Endothelial cell of umbilical vein (primary cell): Measurements from ENCODE around the gene MPG. TPM values are rescaled to one million over a fixed set of nuclear protein-coding genes. Genes with fewer than 3 reads are reported as not detected.

ENCODE experiments used
- BruUV-seq: library from RNA; stranded (reverse); fragments of 400-500 nt; replicated peaks from 2 replicates; lab custom pipeline; 2021; lab: Mats Ljungman, UMichigan
- CTCF ChIA-PET: fragments of 300-600, 350-600 bp; sonication (Branson Sonifier 250); formaldehyde crosslinking; loops from one replicate; lab custom pipeline; 2021; ENCODE audit warnings: antibody characterized with exemption, inconsistent platforms; lab: Charles Lee
- POLR2A ChIA-PET: fragments of 300-600, 350-600 bp; sonication (Branson Sonifier 250); formaldehyde crosslinking; loops from one replicate; lab custom pipeline; 2021; ENCODE audit warnings: antibody characterized with exemption, inconsistent platforms; lab: Charles Lee
- DNase-seq: peaks from one replicate; pipeline ENCODE4 v3.0.0-alpha.2; 2011; ENCODE audit warnings: low read depth, low spot score
- FAIRE-seq: peaks from 2 replicates; lab custom pipeline; 2011; peaks lifted over from hg19 to GRCh38; lab: Jason Lieb, UNC
- H2AFZ ChIP-seq: 2 replicates; pipeline ENCODE4 v1.6.0; 2012; ENCODE audit warnings: low read depth, low read length, control low read depth, inconsistent platforms
- H3K27ac ChIP-seq: 2 replicates; pipeline ENCODE4 v1.5.1; 2011; ENCODE audit warnings: low read depth, mild to moderate bottlenecking, control low read depth, low read length, moderate library complexity; ENCODE audit not compliant: insufficient read depth
- H3K27me3 ChIP-seq, 2 experiments: 2 replicates each; pipeline versions ENCODE4 v1.6.0 to v1.6.1; 2011; ENCODE audit warnings: low read length in 2 of 2, mixed read lengths in 1 of 2; ENCODE audit not compliant: control insufficient read depth in 2 of 2, insufficient read depth in 2 of 2
- H3K36me3 ChIP-seq, 2 experiments: 2 replicates in 1 of 2; 3 replicates in 1 of 2; pipeline ENCODE4 v1.5.1; 2011; ENCODE audit warnings: low read length in 2 of 2, mild to moderate bottlenecking in 1 of 2, moderate library complexity in 1 of 2; ENCODE audit not compliant: control insufficient read depth in 2 of 2, insufficient read depth in 2 of 2; ENCODE audit errors: extremely low read depth in 1 of 2
- H3K4me1 ChIP-seq: 3 replicates; pipeline ENCODE4 v1.5.1; 2011; ENCODE audit warnings: mild to moderate bottlenecking, low read length; ENCODE audit not compliant: control insufficient read depth, insufficient read depth; ENCODE audit errors: extremely low read depth
- H3K4me2 ChIP-seq: 2 replicates; pipeline ENCODE4 v1.6.1; 2011; ENCODE audit warnings: low read length, control low read depth, mixed read lengths; ENCODE audit not compliant: insufficient read depth
- H3K4me3 ChIP-seq, 3 experiments: fragments of 200-600 bp in 1 of 3; sonication (generic), shearing (Covaris generic) in 1 of 3; replicated peaks in 1 of 3; 2 replicates each; pipeline ENCODE4 v1.5.1; 2011 to 2016; ENCODE audit warnings: control low read depth in 3 of 3, low read length in 3 of 3, mild to moderate bottlenecking in 2 of 3, inconsistent platforms in 1 of 3, low read depth in 1 of 3, moderate library complexity in 1 of 3; ENCODE audit not compliant: insufficient read depth in 1 of 3
- H3K79me2 ChIP-seq: 2 replicates; pipeline ENCODE4 v1.6.0; 2012; ENCODE audit warnings: low read length, inconsistent platforms; ENCODE audit not compliant: control insufficient read depth, insufficient read depth
- H3K9ac ChIP-seq: replicated peaks from 2 replicates; pipeline ENCODE3; 2011; ENCODE audit warnings: low read length, control low read depth; ENCODE audit not compliant: insufficient read depth; ENCODE audit errors: extremely low read depth
- H3K9me1 ChIP-seq: replicated peaks from 3 replicates; pipeline ENCODE4 v1.6.0; 2011; ENCODE audit warnings: mild to moderate bottlenecking, low read length; ENCODE audit not compliant: control insufficient read depth, insufficient read depth; ENCODE audit errors: extremely low read depth
- H3K9me3 ChIP-seq: replicated peaks from 2 replicates; pipeline ENCODE4 v1.5.1; 2012; ENCODE audit warnings: low read length, inconsistent platforms; ENCODE audit not compliant: control insufficient read depth, insufficient read depth
- H4K20me1 ChIP-seq: replicated peaks from 2 replicates; pipeline ENCODE3; 2011; ENCODE audit warnings: mild to moderate bottlenecking, low read length; ENCODE audit not compliant: control insufficient read depth, insufficient read depth; ENCODE audit errors: extremely low read depth
- CTCF ChIP-seq, 2 donors: IDR thresholded peaks; 1 replicate in 1 of 2; 2 replicates in 1 of 2; pipeline ENCODE4 v1.5.1; 2011; ENCODE audit warnings: low read length in 2 of 2, mild to moderate bottlenecking in 2 of 2, moderate library complexity in 2 of 2, control low read depth in 1 of 2, inconsistent platforms in 1 of 2, low read depth in 1 of 2; ENCODE audit not compliant: insufficient read depth in 1 of 2; ENCODE audit errors: extremely low read depth in 1 of 2
- EZH2 ChIP-seq: IDR thresholded peaks from 2 replicates; pipeline ENCODE4 v1.6.1; 2012; ENCODE audit warnings: borderline replicate concordance, low read depth, mild to moderate bottlenecking, moderate library complexity, low read length, inconsistent platforms; ENCODE audit not compliant: severe bottlenecking
- FOS ChIP-seq: IDR thresholded peaks from 2 replicates; pipeline ENCODE4 v1.6.1; 2011; ENCODE audit warnings: mild to moderate bottlenecking, low read length, moderate library complexity, borderline replicate concordance; ENCODE audit not compliant: insufficient read depth
- GATA2 ChIP-seq: IDR thresholded peaks from 2 replicates; pipeline ENCODE4 v1.7.0; 2011; ENCODE audit warnings: low read depth, mild to moderate bottlenecking, moderate library complexity, mixed read lengths, low read length; ENCODE audit not compliant: insufficient read length, insufficient read depth
- JUN ChIP-seq: IDR thresholded peaks from 2 replicates; pipeline ENCODE4 v1.6.1; 2011; ENCODE audit warnings: borderline replicate concordance, low read depth; ENCODE audit not compliant: insufficient read length, insufficient read depth
- MAX ChIP-seq: IDR thresholded peaks from 2 replicates; pipeline ENCODE4 v1.6.1; 2011; ENCODE audit not compliant: insufficient read depth, insufficient read length
- MYC ChIP-seq: IDR thresholded peaks from one replicate; pipeline ENCODE4 v1.6.1; 2011; ENCODE audit warnings: mild to moderate bottlenecking, low read depth, low read length
- POLR2A ChIP-seq: IDR thresholded peaks from 2 replicates; pipeline ENCODE4 v1.6.1; 2012; ENCODE audit warnings: low read depth, mild to moderate bottlenecking, control low read depth, low read length
- POLR2AphosphoS5 ChIP-seq: IDR thresholded peaks from 2 replicates; pipeline ENCODE4 v1.6.1; 2012; ENCODE audit warnings: low read depth, mild to moderate bottlenecking, control low read depth, low read length, moderate library complexity; ENCODE audit not compliant: insufficient read depth
- dilution Hi-C: fragments of 300-500 bp; cut with MboI; formaldehyde crosslinking; loops from one replicate; pipeline ENCODE4 v1.15.0; 2019; ENCODE audit warnings: low sequenced_read_pairs; ENCODE audit not compliant: extremely low pct_ligation_motif_present
- intact Hi-C: fragments of 100-400 bp; cut with micrococcal nuclease; formaldehyde crosslinking; loops from one replicate; pipeline ENCODE4 v1.10.0; 2022
- polyA plus RNA-seq, 4 experiments: library from polyadenylated mRNA; depleted of rRNA in 3 of 4; stranded (reverse) in 3 of 4; unstranded in 1 of 4; fragments of >200 nt; gene quantifications; 2 replicates each; pipeline versions ENCODE4 v1.2.1 to v1.2.3, GENCODE V29; 2011 to 2012; ENCODE audit warnings: missing spikeins in 1 of 4
- total RNA-seq: library from RNA; stranded (reverse); gene quantifications from 2 replicates; pipeline ENCODE4 v1.2.3, GENCODE V29; 2021

Gene MPG
- total and polyA plus RNA-seq, 2 donors (not counting 3 experiments of a cell fraction or from before 2014, with no cell fraction given) = 70.5 to 140 TPM

GRCh38 chr16:60929-61878 is 16.8 kb upstream of the MPG start:
- Histone ChIP-seq H3K27ac (no peak overlapping the region), H3K4me3 (no peak overlapping the region), H2AFZ (no peak overlapping the region), H4K20me1 (no peaks in the 10 kb centered on the region), H3K9ac (no peak overlapping the region), H3K4me1 (no peaks in the 10 kb centered on the region), H3K79me2 (no peaks in the 10 kb centered on the region), H3K9me1 (no peaks in the 10 kb centered on the region), H3K9me3 (no peaks in the 10 kb centered on the region), H3K27me3 (no peaks in the 10 kb centered on the region), H3K36me3 (peaks cover 0 to 73% of the 10 kb centered on the region in 2 experiments), H3K4me2 (no peak overlapping the region)
- no TSS peak for BruUV-seq
- TF ChIP-seq MYC (no peak), POLR2AphosphoS5 (no peak), CTCF (IDR thresholded peaks at IDR 0.05; ENCODE audit: extremely low read depth in 1 of 2, insufficient read depth in 1 of 2, low read depth in 1 of 2, low read length in 2 of 2) (no peak), POLR2A (no peak), EZH2 (no peak), FOS (no peak), GATA2 (no peak), MAX (no peak), JUN (no peak)
- POLR2A ChIA-PET = no interaction called here
- FAIRE-seq (no peak), DNase-seq (no peak)
- intact Hi-C loops = no loop called here
- CTCF ChIA-PET = interaction anchor here (1.4 to 18.5 kb wide), 3 partner anchors 29 to 46 kb away, joined by 4 to 790 read pairs (median 10); no protein-coding TSS in a partner anchor
- dilution Hi-C loops = no loop called here
